Liver (tissue), 9 donors: ENCODE results near the gene ZNF679. TPM values are rescaled to one million over a fixed set of nuclear protein-coding genes. Genes with fewer than 3 reads are reported as not detected.
"Not testable (repeated sequence)": the region's sequence is repeated elsewhere in the genome, so short reads cannot be mapped to it uniquely, and the experiment has no call there.

Source experiments
- DNase-seq: peaks from one replicate; pipeline ENCODE4 v3.0.0-alpha.2; 2017; ENCODE audit warnings: low spot score
- H3K27ac ChIP-seq, 2 donors: one replicate each; pipeline ENCODE4 v1.7.0; 2013; ENCODE audit warnings: inconsistent platforms in 2 of 2, low read length in 2 of 2, control low read depth in 1 of 2, low read depth in 1 of 2, mild to moderate bottlenecking in 1 of 2
- H3K27me3 ChIP-seq, 4 donors: one replicate each; pipeline versions ENCODE4 v1.6.1 to v1.7.0; 2013; ENCODE audit warnings: low read length in 3 of 4, inconsistent platforms in 1 of 4, mild to moderate bottlenecking in 1 of 4, moderate library complexity in 1 of 4; ENCODE audit not compliant: control insufficient read depth in 4 of 4, insufficient read depth in 4 of 4
- H3K36me3 ChIP-seq, 4 donors: one replicate each; pipeline versions ENCODE4 v1.6.1 to v1.7.0; 2013; ENCODE audit warnings: low read length in 3 of 4, mild to moderate bottlenecking in 3 of 4, low read depth in 1 of 4, moderate library complexity in 1 of 4; ENCODE audit not compliant: control insufficient read depth in 4 of 4, insufficient read depth in 3 of 4
- H3K4me1 ChIP-seq, 4 donors: one replicate each; pipeline versions ENCODE4 v1.6.1 to v1.7.0; 2013; ENCODE audit warnings: low read length in 3 of 4, mild to moderate bottlenecking in 3 of 4, moderate library complexity in 1 of 4; ENCODE audit not compliant: control insufficient read depth in 4 of 4, insufficient read depth in 4 of 4
- H3K4me3 ChIP-seq, 3 donors: one replicate each; pipeline versions ENCODE4 v1.6.1 to v1.7.0; 2013; ENCODE audit warnings: low read length in 3 of 3, control low read depth in 1 of 3, low read depth in 1 of 3, mild to moderate bottlenecking in 1 of 3
- H3K9ac ChIP-seq, 2 donors: one replicate each; pipeline ENCODE4 v1.7.0; 2013; ENCODE audit warnings: low read length in 2 of 2, mild to moderate bottlenecking in 2 of 2, moderate library complexity in 2 of 2, control low read depth in 1 of 2, low read depth in 1 of 2
- H3K9me3 ChIP-seq, 4 donors: one replicate each; pipeline versions ENCODE4 v1.6.1 to v1.7.0; 2013; ENCODE audit warnings: low read length in 3 of 4; ENCODE audit not compliant: control insufficient read depth in 4 of 4
- EGR1 ChIP-seq, 2 donors: IDR thresholded peaks; 2 replicates each; pipeline ENCODE4 v1.6.1; 2016 to 2018; ENCODE audit warnings: antibody characterized with exemption in 2 of 2, low read depth in 2 of 2
- FOXA1 ChIP-seq: IDR thresholded peaks from 2 replicates; pipeline ENCODE4 v1.6.1; 2016; ENCODE audit warnings: antibody characterized with exemption
- FOXA2 ChIP-seq: IDR thresholded peaks from 2 replicates; pipeline ENCODE4 v1.6.1; 2016; ENCODE audit warnings: antibody characterized with exemption
- GABPA ChIP-seq, 2 donors: IDR thresholded peaks in 1 of 2; conservative IDR thresholded peaks in 1 of 2; 2 replicates each; pipeline ENCODE4 v1.6.1; 2016; ENCODE audit warnings: antibody characterized with exemption in 2 of 2, mild to moderate bottlenecking in 1 of 2, moderate library complexity in 1 of 2
- HNF4A ChIP-seq, 2 donors: conservative IDR thresholded peaks; 2 replicates each; pipeline ENCODE4 v1.6.1; 2016; ENCODE audit warnings: antibody characterized with exemption in 2 of 2, mild to moderate bottlenecking in 2 of 2
- HNF4G ChIP-seq: IDR thresholded peaks from 2 replicates; pipeline ENCODE4 v1.6.1; 2016; ENCODE audit warnings: antibody characterized with exemption
- JUND ChIP-seq, 2 donors: IDR thresholded peaks; 2 replicates each; pipeline ENCODE4 v1.6.1; 2016; ENCODE audit warnings: antibody characterized with exemption in 2 of 2
- NR2F2 ChIP-seq: IDR thresholded peaks from 2 replicates; pipeline ENCODE4 v1.6.1; 2016; ENCODE audit warnings: antibody characterized with exemption
- RAD21 ChIP-seq, 2 donors: IDR thresholded peaks; 2 replicates each; pipeline ENCODE4 v1.6.1; 2016; ENCODE audit warnings: antibody characterized with exemption in 2 of 2, mild to moderate bottlenecking in 2 of 2
- RXRA ChIP-seq, 2 donors: IDR thresholded peaks; 2 replicates each; pipeline ENCODE4 v1.6.1; 2017 to 2018; ENCODE audit warnings: antibody characterized with exemption in 2 of 2, mild to moderate bottlenecking in 1 of 2
- SP1 ChIP-seq: IDR thresholded peaks from 2 replicates; pipeline ENCODE4 v1.6.1; 2018; ENCODE audit warnings: antibody characterized with exemption, mild to moderate bottlenecking
- TAF1 ChIP-seq: conservative IDR thresholded peaks from 2 replicates; pipeline ENCODE4 v1.6.1; 2016; ENCODE audit warnings: antibody characterized with exemption, mild to moderate bottlenecking
- YY1 ChIP-seq: IDR thresholded peaks from 2 replicates; pipeline ENCODE4 v1.6.1; 2016; ENCODE audit warnings: antibody characterized with exemption, mild to moderate bottlenecking
- WGBS: extraction: QIAGEN DNeasy Blood & Tissue Kit; methylation state at CpG from one replicate; pipeline ENCODE4 v1.1.7; 2013; 5-methylcytosine and 5-hydroxymethylcytosine counted together
- polyA plus RNA-seq, 2 donors: library from polyadenylated mRNA; stranded (reverse) in 1 of 2; unstranded in 1 of 2; fragments of 200-250 nt in 1 of 2; fragments of >200 nt in 1 of 2; fragmentation: Nextera tagmentation in 1 of 2; extraction: Ambion mirVana in 1 of 2; gene quantifications; one replicate each; pipeline versions ENCODE4 v1.2.1 to v1.2.3, GENCODE V29; 2013 to 2015
- total RNA-seq, 2 donors: library from RNA; depleted of rRNA; stranded (reverse); fragments of >200 nt; gene quantifications; one replicate each; pipeline ENCODE4 v1.2.3, GENCODE V29; 2014
- TF ChIP-seq, protein P1 (sequence below): IDR thresholded peaks from 2 replicates; pipeline ENCODE4 v1.6.1; 2016; ENCODE audit warnings: antibody characterized with exemption
- TF ChIP-seq, protein P2 (sequence below): IDR thresholded peaks from 2 replicates; pipeline ENCODE4 v1.6.1; 2016; ENCODE audit warnings: antibody characterized with exemption, mild to moderate bottlenecking
- TF ChIP-seq, protein P3 (sequence below): IDR thresholded peaks from 2 replicates; pipeline ENCODE4 v1.6.1; 2016; ENCODE audit warnings: antibody characterized with exemption
- TF ChIP-seq, protein P4 (sequence below): IDR thresholded peaks from 2 replicates; pipeline ENCODE4 v1.6.1; 2016; ENCODE audit warnings: antibody characterized with exemption
- donor health status: healthy.
- donor health status: healthy.
- donor health status: healthy.
- donor health status: healthy.
- donor health status: healthy.

ZNF679 gene
- total and polyA plus RNA-seq, 4 donors: not detected

DNA sequence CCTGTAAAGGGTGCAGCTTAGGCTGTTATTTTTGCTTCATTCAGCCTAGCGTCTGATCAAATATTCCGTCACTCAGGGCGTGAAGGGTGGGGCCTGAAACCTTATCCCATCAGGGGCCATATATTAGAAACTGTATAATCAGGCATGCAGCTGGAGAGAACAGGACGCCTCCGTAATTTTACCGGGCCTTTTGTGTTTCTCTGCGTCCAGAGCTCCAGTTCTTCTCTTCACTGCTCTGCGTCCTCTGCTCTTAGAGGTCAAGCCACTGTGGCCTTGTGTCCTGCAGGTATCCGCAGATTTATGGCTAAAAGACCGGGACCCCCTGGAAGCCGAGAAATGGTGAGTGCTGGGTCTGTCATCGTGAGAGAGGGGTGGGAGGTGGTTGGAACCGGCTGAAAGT is 21.4 kb upstream of the ZNF679 start, which contains the start of gene ZNF735:
Gene ZNF735, plus strand, starts transcription at position 301 of the 400 bp plus-strand sequence. Its CDS starts 0 bp downstream, at position 301.
- TF ChIP-seq EGR1 (IDR thresholded peaks at IDR 0.05; ENCODE audit: low read depth in 2 of 2) (no peak), GABPA (IDR thresholded peaks at IDR 0.05 in 1 of 2, conservative IDR thresholded peaks at IDR 0.05 in 1 of 2) (no peak), RAD21 (IDR thresholded peaks at IDR 0.05) (no peak), FOXA1 (no peak), TAF1 (no peak), NR2F2 (no peak), JUND (IDR thresholded peaks at IDR 0.05) (no peak), FOXA2 (no peak), SP1 (no peak), RXRA (IDR thresholded peaks at IDR 0.05) (no peak), YY1 (no peak), HNF4G (no peak), HNF4A (conservative IDR thresholded peaks at IDR 0.05) (no peak)
- TF ChIP-seq, protein P1, sequence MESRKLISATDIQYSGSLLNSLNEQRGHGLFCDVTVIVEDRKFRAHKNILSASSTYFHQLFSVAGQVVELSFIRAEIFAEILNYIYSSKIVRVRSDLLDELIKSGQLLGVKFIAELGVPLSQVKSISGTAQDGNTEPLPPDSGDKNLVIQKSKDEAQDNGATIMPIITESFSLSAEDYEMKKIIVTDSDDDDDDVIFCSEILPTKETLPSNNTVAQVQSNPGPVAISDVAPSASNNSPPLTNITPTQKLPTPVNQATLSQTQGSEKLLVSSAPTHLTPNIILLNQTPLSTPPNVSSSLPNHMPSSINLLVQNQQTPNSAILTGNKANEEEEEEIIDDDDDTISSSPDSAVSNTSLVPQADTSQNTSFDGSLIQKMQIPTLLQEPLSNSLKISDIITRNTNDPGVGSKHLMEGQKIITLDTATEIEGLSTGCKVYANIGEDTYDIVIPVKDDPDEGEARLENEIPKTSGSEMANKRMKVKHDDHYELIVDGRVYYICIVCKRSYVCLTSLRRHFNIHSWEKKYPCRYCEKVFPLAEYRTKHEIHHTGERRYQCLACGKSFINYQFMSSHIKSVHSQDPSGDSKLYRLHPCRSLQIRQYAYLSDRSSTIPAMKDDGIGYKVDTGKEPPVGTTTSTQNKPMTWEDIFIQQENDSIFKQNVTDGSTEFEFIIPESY: no peak
- TF ChIP-seq, protein P2, sequence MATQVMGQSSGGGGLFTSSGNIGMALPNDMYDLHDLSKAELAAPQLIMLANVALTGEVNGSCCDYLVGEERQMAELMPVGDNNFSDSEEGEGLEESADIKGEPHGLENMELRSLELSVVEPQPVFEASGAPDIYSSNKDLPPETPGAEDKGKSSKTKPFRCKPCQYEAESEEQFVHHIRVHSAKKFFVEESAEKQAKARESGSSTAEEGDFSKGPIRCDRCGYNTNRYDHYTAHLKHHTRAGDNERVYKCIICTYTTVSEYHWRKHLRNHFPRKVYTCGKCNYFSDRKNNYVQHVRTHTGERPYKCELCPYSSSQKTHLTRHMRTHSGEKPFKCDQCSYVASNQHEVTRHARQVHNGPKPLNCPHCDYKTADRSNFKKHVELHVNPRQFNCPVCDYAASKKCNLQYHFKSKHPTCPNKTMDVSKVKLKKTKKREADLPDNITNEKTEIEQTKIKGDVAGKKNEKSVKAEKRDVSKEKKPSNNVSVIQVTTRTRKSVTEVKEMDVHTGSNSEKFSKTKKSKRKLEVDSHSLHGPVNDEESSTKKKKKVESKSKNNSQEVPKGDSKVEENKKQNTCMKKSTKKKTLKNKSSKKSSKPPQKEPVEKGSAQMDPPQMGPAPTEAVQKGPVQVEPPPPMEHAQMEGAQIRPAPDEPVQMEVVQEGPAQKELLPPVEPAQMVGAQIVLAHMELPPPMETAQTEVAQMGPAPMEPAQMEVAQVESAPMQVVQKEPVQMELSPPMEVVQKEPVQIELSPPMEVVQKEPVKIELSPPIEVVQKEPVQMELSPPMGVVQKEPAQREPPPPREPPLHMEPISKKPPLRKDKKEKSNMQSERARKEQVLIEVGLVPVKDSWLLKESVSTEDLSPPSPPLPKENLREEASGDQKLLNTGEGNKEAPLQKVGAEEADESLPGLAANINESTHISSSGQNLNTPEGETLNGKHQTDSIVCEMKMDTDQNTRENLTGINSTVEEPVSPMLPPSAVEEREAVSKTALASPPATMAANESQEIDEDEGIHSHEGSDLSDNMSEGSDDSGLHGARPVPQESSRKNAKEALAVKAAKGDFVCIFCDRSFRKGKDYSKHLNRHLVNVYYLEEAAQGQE: no peak
- TF ChIP-seq, protein P3, sequence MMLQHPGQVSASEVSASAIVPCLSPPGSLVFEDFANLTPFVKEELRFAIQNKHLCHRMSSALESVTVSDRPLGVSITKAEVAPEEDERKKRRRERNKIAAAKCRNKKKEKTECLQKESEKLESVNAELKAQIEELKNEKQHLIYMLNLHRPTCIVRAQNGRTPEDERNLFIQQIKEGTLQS: no peak
- TF ChIP-seq, protein P4, sequence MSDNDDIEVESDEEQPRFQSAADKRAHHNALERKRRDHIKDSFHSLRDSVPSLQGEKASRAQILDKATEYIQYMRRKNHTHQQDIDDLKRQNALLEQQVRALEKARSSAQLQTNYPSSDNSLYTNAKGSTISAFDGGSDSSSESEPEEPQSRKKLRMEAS: no peak
- H3K9me3 ChIP-seq: peaks cover 0 to 21% (median 3%) of the 10 kb centered on the region in 4 donors
- H3K27me3 ChIP-seq: no peaks in the 10 kb centered on the region
- WGBS: 86% methylated on average over 13 of the region's 13 CpGs
- no peaks in the 10 kb centered on the region for H3K36me3 ChIP-seq
- DNase-seq: no peak
- no peaks in the 10 kb centered on the region for H3K4me1 ChIP-seq
- no peak within 1 kb of the TSS for H3K4me3 ChIP-seq
- no peak within 1 kb of the TSS for H3K9ac ChIP-seq
- H3K27ac ChIP-seq: no peak within 1 kb of the TSS

DNA sequence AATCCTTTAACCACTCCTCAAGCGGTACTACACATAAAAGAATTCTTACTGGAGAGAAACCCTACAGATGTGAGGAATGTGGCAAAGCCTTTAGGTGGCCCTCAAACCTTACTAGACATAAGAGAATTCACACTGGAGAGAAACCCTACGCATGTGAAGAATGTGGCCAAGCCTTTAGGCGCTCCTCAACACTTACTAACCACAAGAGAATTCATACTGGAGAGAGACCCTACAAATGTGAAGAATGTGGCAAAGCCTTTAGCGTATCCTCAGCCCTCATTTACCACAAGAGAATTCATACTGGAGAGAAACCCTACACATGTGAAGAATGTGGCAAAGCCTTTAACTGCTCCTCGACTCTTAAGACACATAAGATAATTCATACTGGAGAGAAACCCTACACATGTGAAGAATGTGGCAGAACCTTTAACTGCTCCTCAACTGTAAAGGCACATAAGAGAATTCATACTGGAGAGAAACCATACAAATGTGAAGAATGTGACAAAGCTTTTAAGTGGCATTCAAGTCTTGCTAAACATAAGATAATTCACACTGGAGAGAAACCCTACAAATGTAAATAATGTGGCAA is 8.5 kb upstream of the ZNF679 start:
- WGBS: 75% methylated on average over 5 of the region's 5 CpGs
- not testable (repeated sequence) for H3K4me3 ChIP-seq, H3K9ac ChIP-seq, H3K27ac ChIP-seq, DNase-seq, H3K4me1 ChIP-seq, H3K36me3 ChIP-seq, H3K27me3 ChIP-seq
- peaks cover 13 to 28% (median 15%) of the 10 kb centered on the region in 4 donors for H3K9me3 ChIP-seq
